Tibial nerve (tissue), 4 donors: ENCODE measurements around the gene ETV7.

Experiments
- EP300 ChIP-seq, 2 donors: sonication (generic); formaldehyde crosslinking; IDR thresholded peaks; one replicate each; pipeline ENCODE4 v1.6.1; 2017; ENCODE audit warnings: antibody characterized with exemption in 2 of 2, mild to moderate bottlenecking in 1 of 2
- TF ChIP-seq, protein P1 (sequence below), 5 experiments: fragments of 200-600 bp in 3 of 5; fragments of 450-650 bp in 2 of 5; sonication (generic) in 3 of 5; IDR thresholded peaks; one replicate each; pipeline ENCODE4 v1.5.1; 2016 to 2019; ENCODE audit warnings: antibody characterized with exemption in 5 of 5, mild to moderate bottlenecking in 3 of 5, moderate library complexity in 2 of 5

GRCh38 chr6:36346486-36347273 is 40.8 kb downstream of the ETV7 start:
- TF ChIP-seq, protein P1, sequence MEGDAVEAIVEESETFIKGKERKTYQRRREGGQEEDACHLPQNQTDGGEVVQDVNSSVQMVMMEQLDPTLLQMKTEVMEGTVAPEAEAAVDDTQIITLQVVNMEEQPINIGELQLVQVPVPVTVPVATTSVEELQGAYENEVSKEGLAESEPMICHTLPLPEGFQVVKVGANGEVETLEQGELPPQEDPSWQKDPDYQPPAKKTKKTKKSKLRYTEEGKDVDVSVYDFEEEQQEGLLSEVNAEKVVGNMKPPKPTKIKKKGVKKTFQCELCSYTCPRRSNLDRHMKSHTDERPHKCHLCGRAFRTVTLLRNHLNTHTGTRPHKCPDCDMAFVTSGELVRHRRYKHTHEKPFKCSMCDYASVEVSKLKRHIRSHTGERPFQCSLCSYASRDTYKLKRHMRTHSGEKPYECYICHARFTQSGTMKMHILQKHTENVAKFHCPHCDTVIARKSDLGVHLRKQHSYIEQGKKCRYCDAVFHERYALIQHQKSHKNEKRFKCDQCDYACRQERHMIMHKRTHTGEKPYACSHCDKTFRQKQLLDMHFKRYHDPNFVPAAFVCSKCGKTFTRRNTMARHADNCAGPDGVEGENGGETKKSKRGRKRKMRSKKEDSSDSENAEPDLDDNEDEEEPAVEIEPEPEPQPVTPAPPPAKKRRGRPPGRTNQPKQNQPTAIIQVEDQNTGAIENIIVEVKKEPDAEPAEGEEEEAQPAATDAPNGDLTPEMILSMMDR (IDR thresholded peaks at IDR 0.05) = no peak
- no peak for TF ChIP-seq EP300 (IDR thresholded peaks at IDR 0.05)
